Activated naive CD4-positive, alpha-beta T cell treated with Interleukin-2 at 50 U/mL for 16 hours (primary cell): ENCODE data around the gene PLAGL2.
"Not testable (repeated sequence)": the region's sequence is repeated elsewhere in the genome, so short reads cannot be mapped to it uniquely, and the experiment has no call there.

Source experiments
- DNase-seq: peaks from one replicate; pipeline ENCODE4 v3.0.0-alpha.2; 2020

Gene PLAGL2, protein sequence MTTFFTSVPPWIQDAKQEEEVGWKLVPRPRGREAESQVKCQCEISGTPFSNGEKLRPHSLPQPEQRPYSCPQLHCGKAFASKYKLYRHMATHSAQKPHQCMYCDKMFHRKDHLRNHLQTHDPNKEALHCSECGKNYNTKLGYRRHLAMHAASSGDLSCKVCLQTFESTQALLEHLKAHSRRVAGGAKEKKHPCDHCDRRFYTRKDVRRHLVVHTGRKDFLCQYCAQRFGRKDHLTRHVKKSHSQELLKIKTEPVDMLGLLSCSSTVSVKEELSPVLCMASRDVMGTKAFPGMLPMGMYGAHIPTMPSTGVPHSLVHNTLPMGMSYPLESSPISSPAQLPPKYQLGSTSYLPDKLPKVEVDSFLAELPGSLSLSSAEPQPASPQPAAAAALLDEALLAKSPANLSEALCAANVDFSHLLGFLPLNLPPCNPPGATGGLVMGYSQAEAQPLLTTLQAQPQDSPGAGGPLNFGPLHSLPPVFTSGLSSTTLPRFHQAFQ

DNA sequence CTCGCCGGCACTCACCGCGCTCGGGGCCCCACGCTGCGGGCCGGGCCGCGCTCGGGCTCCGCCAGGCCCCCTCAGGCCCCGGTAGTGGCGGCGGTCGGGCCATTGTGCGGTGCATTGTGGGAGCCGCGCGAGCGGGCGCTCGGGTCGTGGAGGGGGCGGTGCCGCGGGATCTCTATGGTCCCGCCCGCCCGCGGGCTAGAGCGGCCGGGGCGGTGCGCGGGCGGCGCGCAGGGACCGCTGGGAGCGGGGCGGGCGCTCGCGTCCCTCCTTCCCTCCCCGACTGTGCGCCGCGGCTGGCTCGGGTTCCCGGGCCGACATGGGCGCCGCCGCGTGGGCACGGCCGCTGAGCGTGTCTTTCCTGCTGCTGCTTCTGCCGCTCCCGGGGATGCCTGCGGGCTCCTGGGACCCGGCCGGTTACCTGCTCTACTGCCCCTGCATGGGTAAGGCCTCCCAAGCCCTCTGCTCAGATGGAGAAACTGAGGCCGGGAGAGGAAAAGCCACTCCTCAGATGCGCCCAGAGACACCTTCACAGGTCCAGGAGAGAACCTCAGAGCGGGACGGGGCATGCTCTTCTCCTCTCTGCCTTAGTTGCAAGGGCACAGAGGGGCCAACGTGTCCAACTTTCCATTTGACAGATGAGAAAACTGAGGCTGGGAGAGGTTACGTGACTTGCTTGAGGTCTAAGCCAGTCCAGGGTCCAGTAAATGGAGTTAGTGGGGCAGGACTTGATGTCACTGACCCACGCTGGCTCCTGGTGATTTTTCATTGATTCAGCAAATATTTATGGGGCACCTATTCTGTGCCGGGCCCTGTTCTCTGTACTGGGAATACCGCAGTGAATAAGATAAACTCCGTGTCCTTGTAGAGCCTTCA lies at the start of gene PLAGL2, which contains the start of gene POFUT1:
PLAGL2 (minus strand) TSS at position 118 of the 873 bp plus-strand sequence. CDS start 5,565 bp downstream, outside the sequence.
POFUT1 (plus strand) TSS at position 255 of the 873 bp plus-strand sequence; CDS start at position 317, 62 bp downstream.
- DNase-seq: peak; percentile 91

DNA sequence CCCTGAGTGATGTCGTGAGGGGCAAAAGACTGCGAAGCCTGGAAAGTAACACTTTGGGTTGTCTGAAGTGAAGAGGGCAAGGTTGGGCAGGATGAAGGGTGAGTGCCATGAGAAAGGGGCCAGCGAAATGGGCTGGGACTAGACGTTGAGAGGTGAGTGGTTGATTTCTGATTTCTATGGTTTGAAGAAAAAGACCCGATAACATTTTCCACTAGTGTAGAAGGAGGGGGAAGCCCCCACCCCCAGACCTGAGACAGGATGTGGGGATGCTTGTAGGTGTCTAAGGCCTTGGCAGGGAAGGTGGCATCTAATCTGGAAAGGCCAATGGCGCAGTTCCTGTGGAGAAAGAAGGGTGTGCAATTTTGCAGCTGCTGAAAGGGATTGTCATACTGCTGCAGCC lies 44.6 kb upstream of the PLAGL2 start:
- DNase-seq: peak; percentile 89

DNA sequence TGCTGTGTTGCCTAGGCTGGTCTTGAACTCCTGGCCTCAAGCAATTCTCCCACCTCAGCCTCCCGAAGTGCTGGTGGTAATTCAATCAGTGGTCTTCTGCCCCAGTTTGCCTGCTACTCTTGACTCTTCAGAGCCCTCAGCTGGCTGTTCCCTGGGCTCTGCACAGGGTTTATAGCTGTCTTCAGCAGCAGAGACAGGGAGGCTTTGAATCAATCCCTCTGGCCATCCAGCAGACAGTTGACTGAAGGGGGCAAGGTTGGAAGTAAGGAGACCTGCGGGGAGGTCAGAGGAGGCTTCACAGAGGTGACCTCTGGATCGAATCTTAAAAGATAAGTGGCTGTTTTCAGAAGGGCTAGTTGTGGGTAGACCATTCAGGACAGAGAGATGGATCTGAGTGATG lies 43.9 kb upstream of the PLAGL2 start:
- DNase-seq: no peak

DNA sequence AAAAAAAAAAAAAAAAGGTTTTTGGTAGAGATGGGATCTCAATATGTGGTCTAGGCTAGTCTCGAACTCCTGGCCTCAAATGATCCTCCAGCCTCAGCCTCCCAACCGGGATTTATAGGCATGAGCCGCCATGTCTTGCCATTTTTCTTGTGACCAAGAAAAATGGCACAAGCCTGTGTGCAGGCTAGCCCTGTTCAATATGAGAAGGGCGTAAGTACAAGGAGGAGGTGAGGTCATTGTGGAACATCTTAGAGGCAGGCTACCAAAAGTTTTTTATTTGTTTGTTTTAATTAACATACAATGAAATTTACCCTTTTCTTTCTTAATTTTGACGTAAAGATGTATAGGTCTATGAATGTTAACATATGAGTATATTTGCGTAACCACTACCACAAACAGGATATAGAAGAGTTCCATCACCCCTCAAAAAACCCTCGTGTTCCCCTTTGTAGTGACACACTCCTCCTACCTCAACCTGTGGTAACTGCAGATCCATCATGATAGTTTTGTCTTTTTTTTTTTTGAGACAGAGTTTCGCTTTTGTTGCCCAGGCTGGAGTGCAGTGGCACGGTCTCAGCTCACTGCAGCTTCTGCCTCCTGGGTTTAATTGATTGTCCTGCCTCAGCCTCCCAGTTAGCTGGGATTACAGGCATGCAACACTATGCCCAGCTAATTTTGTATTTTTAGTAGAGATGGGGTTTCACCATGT lies 41.6 kb upstream of the PLAGL2 start:
- peak; percentile 34 for DNase-seq

DNA sequence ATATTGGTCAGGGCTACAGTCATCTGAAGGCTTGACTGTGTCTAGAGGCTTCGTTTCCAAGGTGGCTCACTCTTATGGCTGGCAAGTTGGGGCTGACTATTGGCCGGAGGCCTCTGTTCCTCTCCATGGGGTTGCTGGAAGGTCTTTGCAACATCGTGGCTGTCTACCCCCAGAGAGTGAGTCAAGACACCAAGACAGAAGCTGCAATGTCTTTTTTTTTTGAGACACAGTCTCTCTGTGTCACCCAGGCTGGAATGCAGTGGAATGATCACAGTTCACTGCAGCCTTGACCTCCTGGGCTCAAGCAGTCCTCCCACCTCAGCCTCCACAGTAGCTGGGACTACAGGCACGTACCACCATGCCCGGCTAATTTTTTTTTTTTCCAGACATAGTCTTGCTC lies 40.5 kb upstream of the PLAGL2 start:
- no peak for DNase-seq

DNA sequence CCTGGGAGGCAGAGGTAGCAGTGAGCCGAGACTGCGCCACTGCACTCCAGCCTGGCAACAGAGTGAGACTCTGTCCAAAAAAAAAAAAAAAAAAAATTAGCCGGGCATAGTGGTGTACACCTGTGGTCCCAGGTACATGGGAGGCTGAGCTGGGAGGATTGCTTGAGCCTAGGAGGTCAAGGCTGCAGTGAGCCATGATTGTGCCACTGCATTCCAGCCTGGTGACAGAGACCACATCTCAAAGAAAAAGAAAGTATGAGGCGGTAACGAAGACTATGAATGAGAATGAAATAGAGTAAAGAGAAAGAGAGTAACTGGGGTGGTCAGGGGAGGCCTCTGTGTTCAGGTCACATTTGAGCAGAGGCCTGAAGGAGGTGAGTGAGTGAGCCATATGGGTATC lies 38.7 kb upstream of the PLAGL2 start:
- not testable (repeated sequence) for DNase-seq

DNA sequence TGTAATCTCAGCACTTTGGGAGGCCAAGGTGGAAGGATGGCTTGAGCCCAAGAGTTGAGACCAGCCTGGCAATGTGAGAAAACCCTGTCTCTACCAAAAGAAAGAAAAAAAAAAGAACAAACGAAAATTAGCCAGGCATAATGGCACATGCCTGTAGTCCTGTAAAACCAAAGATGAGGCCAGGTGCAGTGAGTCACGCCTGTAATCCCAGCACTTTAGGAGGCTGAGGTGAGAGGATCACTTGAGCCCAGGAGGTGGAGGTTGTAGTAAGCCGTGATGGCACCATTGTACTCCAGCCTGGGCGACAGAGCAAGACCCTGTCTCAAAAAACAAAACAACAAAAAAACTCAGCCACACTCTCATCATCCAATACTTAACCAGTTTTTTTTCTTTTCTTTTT lies 37.4 kb upstream of the PLAGL2 start:
- DNase-seq: no peak

DNA sequence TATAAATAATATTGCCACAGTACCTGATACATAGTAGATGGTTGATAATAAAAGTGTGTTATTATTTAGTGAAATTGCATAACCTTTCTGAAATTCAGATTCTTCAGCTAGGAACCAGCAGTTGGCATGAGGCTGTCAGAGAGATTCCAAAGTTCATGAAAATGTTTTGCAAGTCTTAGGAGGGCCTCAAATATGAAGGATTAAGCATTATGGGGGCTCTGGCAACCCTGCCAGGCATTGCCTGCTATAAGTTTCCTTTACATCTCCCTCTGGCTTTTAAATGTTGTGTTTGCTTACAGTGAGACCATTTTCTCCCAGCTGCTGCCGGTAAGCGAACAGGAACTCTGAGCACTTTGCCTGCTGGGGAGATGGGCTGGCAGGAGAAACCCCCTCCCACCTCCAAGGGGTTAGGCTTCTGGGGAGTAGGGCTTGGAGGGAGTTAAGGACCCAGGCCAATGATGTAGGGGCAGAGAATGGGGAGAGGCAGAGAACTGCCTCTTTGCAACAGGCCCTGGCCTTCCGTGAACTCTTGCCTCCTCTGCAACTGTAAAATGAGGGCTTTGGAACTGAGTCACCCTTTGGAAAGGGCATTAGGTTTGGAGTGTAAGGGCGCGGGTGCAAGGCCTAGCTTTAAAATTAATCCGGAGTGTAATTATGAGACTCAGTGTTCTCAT lies 36.7 kb upstream of the PLAGL2 start:
- DNase-seq: no peak

DNA sequence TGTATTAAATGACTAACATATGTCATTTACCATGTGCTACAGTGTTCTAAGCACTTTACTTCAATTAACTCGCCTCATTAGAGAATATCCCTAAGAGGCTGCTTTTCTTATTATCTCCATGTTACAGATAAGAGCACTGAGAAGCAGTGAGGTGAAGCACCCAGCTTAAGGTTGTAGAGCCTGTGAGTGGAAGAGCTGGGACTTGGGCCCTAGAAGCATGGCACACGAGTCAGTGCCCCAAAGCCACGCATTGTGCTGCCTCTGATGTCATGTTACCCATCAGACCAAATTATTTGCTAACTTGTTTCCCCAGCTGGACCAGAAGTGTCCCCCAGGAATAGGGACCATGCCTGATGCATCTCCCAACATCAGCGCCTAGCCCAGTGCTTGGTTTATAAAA lies 34.3 kb upstream of the PLAGL2 start:
- no peak for DNase-seq

DNA sequence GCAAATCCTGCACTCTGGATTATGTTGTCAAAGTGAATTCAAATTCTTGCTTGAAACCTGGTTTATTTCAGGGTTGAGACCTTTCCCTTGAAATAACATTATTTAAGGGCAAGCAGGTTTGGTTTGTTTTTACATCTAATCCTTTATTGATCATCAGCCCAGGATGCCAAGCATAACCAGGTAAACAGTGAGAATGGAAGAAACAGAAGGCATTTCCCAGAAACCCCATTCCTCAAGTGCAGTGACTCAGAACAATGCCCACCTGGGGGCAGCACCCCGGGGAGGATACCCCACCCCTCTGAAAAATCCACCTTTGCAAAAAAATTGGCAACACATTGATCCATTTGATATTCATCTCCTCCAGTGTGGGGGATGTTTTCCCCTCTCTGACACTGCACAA lies 32.7 kb upstream of the PLAGL2 start:
- DNase-seq: no peak

DNA sequence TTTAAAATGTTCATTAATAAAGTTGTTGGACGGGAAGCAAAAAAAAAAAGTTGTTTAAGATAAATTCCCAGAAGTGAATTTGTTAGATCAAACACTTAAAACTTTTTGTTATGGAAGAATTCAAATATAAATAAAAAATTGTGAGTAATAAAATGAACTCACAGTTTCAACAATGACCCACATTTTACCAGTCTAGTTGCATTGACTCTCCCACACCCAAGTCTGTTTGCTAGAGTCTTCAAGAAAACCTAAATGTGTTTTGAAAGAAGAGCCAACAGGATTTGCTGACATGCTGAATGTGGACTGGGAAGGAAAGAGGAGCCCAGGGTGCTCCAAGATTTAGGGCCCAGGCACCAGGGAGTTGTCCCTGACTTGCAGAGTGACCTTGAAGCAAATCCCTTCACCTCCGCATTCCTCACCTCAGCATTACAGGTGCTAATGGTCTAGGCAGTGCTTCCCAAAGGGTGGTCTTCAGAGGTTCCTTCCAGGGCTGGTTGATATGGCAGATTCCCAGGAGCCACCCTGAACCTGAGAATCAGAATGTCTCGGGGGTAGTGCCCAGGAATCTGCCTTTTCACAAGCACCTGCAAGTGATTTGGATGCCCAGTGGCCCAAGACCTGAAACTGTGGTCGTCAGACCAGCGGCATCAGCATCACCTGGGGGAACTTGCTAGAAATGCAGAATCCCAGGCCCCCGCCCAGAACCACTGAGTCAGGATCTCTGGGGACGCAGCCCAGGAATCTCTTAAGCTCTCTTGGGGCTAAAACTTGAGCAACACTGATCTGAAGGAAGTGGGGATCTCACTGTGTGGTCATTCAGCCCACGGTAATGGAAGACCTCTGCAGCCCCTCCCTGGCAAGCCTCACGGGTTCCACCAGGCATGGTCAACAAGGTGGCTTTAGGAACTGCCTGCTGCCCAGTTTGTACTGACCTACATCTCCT lies 31.2 kb upstream of the PLAGL2 start:
- no peak for DNase-seq

DNA sequence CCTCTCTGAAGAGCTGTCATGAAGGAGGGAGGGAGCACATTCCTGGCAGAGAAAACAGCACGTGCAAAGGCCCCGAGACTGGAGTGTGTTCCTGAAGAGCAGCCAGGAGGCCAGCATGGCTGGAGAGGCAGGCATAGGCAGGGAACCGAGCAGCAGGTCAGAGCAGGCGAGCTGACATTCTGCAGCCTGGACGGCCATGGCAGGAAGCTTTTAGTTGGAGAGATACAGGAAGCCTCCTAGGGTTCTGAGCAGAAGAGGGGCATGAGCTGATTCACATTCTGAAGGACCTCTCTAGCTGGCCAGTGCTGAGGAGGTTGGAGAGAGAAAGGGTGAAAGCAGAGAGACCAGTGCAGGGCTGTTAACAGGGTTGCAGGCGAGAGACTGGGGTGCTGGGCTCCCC lies 29.9 kb upstream of the PLAGL2 start:
- DNase-seq: no peak

DNA sequence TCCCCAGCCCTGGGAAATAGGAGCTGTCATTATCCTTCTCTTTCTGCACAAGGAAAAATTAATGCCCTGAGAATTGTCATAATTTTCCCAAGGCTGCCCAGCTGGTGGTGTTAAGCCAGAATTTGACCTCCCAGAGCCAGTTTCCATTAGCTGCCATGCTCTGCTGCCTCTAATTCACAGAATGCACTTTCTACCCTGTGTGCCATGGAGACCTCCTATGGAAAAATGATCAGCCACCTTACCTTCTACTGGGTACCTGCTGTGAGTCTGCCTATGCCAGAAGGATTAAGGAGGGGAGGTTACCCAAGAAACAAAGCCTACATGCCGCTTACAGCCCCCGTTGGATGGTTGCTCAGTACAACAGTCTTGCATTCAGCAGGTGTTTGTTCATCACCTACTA lies 29.3 kb upstream of the PLAGL2 start:
- no peak for DNase-seq

DNA sequence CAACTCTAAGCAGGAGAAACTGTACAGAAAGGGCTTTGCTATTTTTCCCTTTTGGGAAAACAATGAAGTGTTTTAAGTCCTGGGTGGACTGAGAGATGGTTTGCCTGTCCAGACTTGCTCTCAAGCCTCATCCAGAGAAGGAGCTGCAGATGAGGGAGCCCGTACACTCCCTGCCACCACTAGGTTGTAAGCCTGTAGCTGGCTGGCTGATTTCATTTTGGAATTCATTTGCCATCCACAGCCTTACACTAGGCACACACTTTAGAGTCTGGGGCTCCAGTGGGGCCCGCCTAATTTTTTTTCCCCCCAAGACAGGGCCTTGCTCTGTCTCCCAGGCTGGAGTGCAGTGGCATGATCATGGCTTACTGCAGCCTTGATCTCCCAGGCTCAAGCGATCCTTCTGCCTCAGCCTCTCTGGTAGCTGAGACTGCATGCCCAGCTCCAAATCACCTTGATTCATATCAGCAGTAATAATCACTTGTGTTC lies 28.5 kb upstream of the PLAGL2 start:
- DNase-seq: no peak

DNA sequence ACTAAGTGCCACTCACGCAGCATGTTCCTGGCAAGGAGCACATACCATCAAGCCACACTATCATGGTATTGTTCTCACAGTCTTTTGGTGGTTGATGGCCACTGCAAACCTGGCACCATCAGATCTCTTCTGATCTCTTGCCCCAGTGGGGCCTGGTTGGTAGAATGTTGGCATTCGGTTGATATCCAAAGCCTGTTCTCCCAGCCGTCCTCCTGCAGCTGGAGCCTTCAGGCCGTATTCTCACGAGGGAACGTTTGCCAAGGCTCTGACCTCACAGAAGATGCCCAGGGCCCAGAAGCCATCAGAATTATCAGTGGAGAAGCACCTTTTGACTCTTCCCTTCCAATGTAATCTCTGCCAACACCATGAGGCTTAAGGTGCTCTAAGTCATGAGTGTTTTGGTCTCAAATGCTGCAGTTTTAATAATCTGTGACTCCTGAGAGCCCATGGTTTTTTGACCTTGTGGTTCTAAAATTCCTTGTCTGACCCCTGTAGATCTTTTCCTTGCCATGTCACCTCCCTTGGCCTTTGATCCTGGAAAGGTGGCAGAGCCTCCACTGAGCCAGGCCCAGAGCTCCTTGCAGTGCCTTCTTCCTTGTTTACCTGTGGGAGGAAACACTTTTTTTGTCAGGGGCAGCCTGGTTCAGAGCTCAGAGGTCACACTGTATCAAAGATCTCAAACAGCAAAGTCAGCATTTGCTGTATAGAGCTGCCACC lies 27.9 kb upstream of the PLAGL2 start:
- no peak for DNase-seq

DNA sequence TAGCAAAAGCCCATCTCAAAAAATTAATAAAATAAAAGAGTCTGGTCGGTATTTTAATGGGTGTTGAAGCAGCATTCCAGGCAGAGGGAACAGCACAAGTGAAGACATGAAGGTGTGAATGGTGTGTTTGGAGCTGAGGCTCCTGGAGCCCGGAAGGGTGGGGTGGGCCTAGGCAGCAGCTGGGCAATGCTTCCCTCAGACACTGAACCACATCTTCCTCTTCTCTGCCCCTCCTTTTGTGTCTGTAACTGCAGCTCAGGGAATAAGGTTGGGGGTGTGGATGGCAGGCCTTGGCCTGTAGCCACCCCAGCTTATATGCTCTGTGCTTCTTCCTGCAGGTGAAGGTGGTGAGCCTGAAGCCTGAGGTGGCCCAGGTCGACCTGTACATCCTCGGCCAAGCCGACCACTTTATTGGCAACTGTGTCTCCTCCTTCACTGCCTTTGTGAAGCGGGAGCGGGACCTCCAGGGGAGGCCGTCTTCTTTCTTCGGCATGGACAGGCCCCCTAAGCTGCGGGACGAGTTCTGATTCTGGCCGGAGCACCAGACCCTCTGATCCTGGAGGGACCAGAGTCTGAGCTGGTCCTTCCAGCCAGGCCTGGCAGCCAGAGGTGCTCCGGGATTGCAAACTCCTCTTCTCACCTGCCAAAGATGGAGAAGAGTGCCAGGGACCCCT lies 26.7 kb upstream of the PLAGL2 start:
- DNase-seq: no peak

DNA sequence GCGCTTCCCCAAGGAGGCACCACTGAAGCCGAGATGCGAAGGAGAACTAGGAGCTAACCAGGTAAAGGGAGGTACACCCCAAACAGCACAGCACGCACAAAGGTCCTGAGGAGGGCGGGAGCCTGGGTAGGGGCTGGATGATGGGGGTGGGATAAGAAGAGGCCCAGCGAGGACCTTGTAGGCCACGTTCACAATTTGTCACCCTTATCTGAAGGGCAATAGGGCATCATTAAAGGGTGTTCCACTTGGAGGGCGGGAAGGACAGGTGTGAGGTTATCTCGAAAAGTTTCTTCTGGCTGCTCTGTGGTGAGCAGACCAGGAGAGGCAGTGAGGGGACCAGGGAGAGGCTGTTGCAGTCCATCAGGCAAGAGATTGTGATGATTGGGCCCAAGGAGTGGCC lies 25.7 kb upstream of the PLAGL2 start:
- no peak for DNase-seq

DNA sequence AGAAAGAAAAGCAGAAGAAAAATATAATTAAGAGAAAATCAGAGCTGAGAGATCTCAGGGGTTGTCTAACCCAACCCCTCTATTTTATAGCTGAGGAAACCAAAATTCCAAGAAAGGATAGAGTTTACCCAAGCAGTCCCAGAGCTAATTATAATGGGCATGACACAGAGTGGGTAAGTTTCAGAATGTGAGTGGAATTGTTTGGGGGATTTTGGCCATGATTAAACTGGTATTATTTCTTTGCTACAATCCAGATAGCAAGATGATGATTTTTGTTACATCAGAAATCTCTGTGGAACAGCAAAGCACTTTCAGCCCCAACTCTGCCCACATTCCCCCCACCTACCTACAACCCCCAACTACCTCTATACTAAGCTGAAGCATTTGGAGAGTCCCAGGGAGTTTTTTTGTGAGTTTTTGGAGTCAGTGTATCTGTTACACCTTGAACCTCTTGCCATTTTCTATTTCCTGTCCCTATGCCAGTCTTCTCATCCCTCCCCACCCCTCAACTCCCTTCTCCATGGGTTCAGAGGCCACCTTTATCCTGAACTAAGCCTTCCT lies 24.9 kb upstream of the PLAGL2 start:
- peak; percentile 46 for DNase-seq

DNA sequence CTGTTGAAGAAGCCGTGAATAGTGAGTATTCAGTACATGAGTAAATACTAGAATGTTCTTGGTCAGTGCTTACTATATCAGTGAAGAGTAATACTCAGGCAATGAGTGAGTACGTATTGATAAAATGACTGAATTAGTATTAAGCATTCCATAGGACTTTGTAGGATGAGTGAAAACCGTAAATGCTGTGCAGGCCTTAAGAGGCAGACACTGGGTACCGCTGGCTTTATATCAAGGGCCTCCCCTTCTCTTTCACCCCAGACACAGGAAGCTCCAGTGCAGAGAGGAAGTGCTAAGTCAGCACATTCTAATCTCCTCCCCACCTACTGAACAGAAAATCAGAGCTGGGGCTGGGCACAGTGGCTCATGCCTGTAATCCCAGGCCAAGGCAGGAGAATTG lies 24.3 kb upstream of the PLAGL2 start:
- peak; percentile 52 for DNase-seq

DNA sequence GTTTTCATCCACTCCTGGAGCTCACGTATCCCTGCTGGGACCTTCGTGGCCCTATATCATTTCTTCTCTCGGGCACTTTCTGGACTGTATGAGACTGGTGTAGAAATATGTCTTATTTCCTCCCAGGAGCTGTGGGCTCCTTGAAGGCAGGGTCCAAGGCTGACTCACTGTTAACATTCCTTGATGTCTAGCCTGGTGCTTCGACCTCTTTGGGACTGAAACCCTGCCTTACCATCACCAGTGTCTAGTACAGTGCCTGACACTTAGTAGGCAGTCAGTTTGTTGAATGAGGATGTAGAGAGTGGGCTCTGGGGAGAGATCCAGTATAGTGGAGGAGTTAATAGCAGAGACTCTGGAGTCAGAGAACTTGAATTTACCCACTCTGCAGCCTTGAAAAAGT lies 23.7 kb upstream of the PLAGL2 start:
- no peak for DNase-seq
